Endodermal cell (in vitro differentiated cells): ENCODE data around the gene DLG3. TPM values are rescaled to one million over a fixed set of nuclear protein-coding genes. Genes with fewer than 3 reads are reported as not detected.
"Not testable (repeated sequence)": the region's sequence is repeated elsewhere in the genome, so short reads cannot be mapped to it uniquely, and the experiment has no call there.

Experiments used
- DNase-seq: peaks from one replicate; pipeline ENCODE4 v3.0.0-alpha.2; 2017
- H3K27ac ChIP-seq: 2 replicates; pipeline ENCODE4 v1.5.1; 2013; ENCODE audit warnings: mild to moderate bottlenecking, low read depth, low read length, moderate library complexity
- H3K27me3 ChIP-seq: 2 replicates; pipeline ENCODE4 v1.6.1; 2013; ENCODE audit warnings: mild to moderate bottlenecking, low read length, moderate library complexity; ENCODE audit not compliant: insufficient read depth, control insufficient read depth, poor library complexity, severe bottlenecking
- H3K36me3 ChIP-seq: 2 replicates; pipeline ENCODE4 v1.7.0; 2013; ENCODE audit warnings: mild to moderate bottlenecking, low read length, moderate library complexity; ENCODE audit not compliant: control insufficient read depth, insufficient read depth
- H3K4me1 ChIP-seq: one replicate; pipeline ENCODE4 v1.7.0; 2013; ENCODE audit warnings: low read length; ENCODE audit not compliant: control insufficient read depth, insufficient read depth
- H3K4me3 ChIP-seq: 2 replicates; pipeline ENCODE4 v1.5.1; 2013; ENCODE audit warnings: mild to moderate bottlenecking, low read length, moderate library complexity
- H3K9ac ChIP-seq: 2 replicates; pipeline ENCODE4 v1.6.1; 2013; ENCODE audit warnings: mild to moderate bottlenecking, low read length, moderate library complexity; ENCODE audit not compliant: poor library complexity, severe bottlenecking; ENCODE audit errors: extremely low read depth
- H3K9me3 ChIP-seq: 2 replicates; pipeline ENCODE4 v1.6.1; 2013; ENCODE audit warnings: mild to moderate bottlenecking, low read length, moderate library complexity; ENCODE audit not compliant: control insufficient read depth
- H3K27ac Mint-ChIP-seq: 2 replicates; pipeline ENCODE4 v1.8.0; 2020; ENCODE audit warnings: mixed read lengths
- H3K27me3 Mint-ChIP-seq: 2 replicates; pipeline ENCODE4 v1.8.0; 2021; ENCODE audit warnings: mild to moderate bottlenecking, mixed read lengths; ENCODE audit not compliant: insufficient read depth
- H3K36me3 Mint-ChIP-seq: 2 replicates; pipeline ENCODE4 v1.8.0; 2020; ENCODE audit warnings: low read depth, mixed read lengths
- H3K4me1 Mint-ChIP-seq: 2 replicates; pipeline ENCODE4 v1.8.0; 2020; ENCODE audit warnings: mixed read lengths
- H3K4me3 Mint-ChIP-seq: 2 replicates; pipeline ENCODE4 v1.8.0; 2020; ENCODE audit warnings: mild to moderate bottlenecking, moderate library complexity, mixed read lengths
- H3K9me3 Mint-ChIP-seq: 2 replicates; pipeline ENCODE4 v1.8.0; 2020; ENCODE audit warnings: mild to moderate bottlenecking, mixed read lengths
- CTCF ChIP-seq: fragments of 200-600 bp; sonication (generic); conservative IDR thresholded peaks from 2 replicates; pipeline ENCODE4 v1.5.0; 2021; ENCODE audit warnings: antibody characterized with exemption, mild to moderate bottlenecking
- WGBS, 2 experiments: methylation state at CpG; one replicate each; pipeline versions ENCODE4 v1.1.5 to v1.1.7; 2013; ENCODE audit warnings: missing lambda C conversion rate in 2 of 2, mixed read lengths in 1 of 2; ENCODE audit not compliant: insufficient coverage in 1 of 2, insufficient read length in 1 of 2; 5-methylcytosine and 5-hydroxymethylcytosine counted together
- long read RNA-seq, 4 experiments: library from polyadenylated mRNA in 2 of 4; library from RNA in 1 of 4; library from capped mRNA in 1 of 4; stranded (forward) in 3 of 4; unstranded in 1 of 4; transcript quantifications; one replicate each; pipeline ENCODE4 v2.0.0, GENCODE V29; 2020 to 2021; ENCODE audit warnings: inconsistent platforms in 1 of 4
- polyA plus RNA-seq, 2 experiments: library from polyadenylated mRNA; stranded (reverse); fragments of 50-300 nt; gene quantifications; one replicate each; pipeline ENCODE4 v1.2.3, GENCODE V29; 2013
- total RNA-seq, 2 donors: library from RNA; stranded (reverse); fragmentation: NEBNext Ultra II Directional in 1 of 2; extraction: Animal tissue kit (Norgen Biotek cat#: 25700) in 1 of 2; gene quantifications; 2 replicates in 1 of 2; 3 replicates in 1 of 2; pipeline ENCODE4 v1.2.1, GENCODE V29; 2021

The DLG3 gene
- total RNA-seq = 10 to 100 TPM; 53.9 to 59.4 TPM
- 33.7 TPM for polyA plus RNA-seq (2013, experiment 1 of 2)
- 31.8 TPM for polyA plus RNA-seq (2013, experiment 2 of 2)
- long read RNA-seq, experiment 1, full-length matches to known transcripts = 4 of 12 reads
- long read RNA-seq, experiment 1, partial matches to known transcripts = 2 of 12 reads
- long read RNA-seq, experiment 1, other reads (novel, unspliced or antisense) = 6 of 12 reads
- long read RNA-seq, experiment 2, full-length matches to known transcripts = 32 of 56 reads
- long read RNA-seq, experiment 2, partial matches to known transcripts = 10 of 56 reads
- long read RNA-seq, experiment 2, other reads (novel, unspliced or antisense) = 14 of 56 reads
- long read RNA-seq, experiment 3, full-length matches to known transcripts = 18 of 26 reads
- long read RNA-seq, experiment 3, partial matches to known transcripts = 0 of 26 reads
- long read RNA-seq, experiment 3, other reads (novel, unspliced or antisense) = 8 of 26 reads
- long read RNA-seq, experiment 4, full-length matches to known transcripts = 15 of 34 reads
- long read RNA-seq, experiment 4, partial matches to known transcripts = 1 of 34 reads
- long read RNA-seq, experiment 4, other reads (novel, unspliced or antisense) = 18 of 34 reads

- H3K9me3 Mint-ChIP-seq = peaks cover 48% of the 10 kb centered on the region
- DNase-seq = peak; percentile 86
- H3K36me3 ChIP-seq = no peaks in the 10 kb centered on the region
- no peaks in the 10 kb centered on the region for H3K4me1 Mint-ChIP-seq
- no peaks in the 10 kb centered on the region for H3K4me1 ChIP-seq
- H3K9me3 ChIP-seq = no peaks in the 10 kb centered on the region
- H3K4me3 ChIP-seq = no peak within 1 kb of the TSS
- H3K27ac ChIP-seq = no peak within 1 kb of the TSS
- H3K36me3 Mint-ChIP-seq = peaks cover 2% of the 10 kb centered on the region
- peaks cover 41% of the 10 kb centered on the region for H3K27me3 ChIP-seq
- no peak for TF ChIP-seq CTCF
- H3K27me3 Mint-ChIP-seq = peaks cover 58% of the 10 kb centered on the region
- 8 to 100% methylated on average over 1 to 21 of the region's 21 CpGs for WGBS, 2 experiments
- H3K27ac Mint-ChIP-seq = no peak within 1 kb of the TSS
- H3K9ac ChIP-seq = no peak within 1 kb of the TSS
- no peak within 1 kb of the TSS for H3K4me3 Mint-ChIP-seq
Measured at GRCh38 chrX:70444326-70444945, at the start of gene DLG3. Gene DLG3 (plus strand): TSS chrX:70444835. CDS start chrX:70445202, 367 bp downstream.

GRCh38 chrX:70398899-70399298, 45.7 kb upstream of the DLG3 start:
- H3K36me3 ChIP-seq = peaks cover 21% of the 10 kb centered on the region
- no peak overlapping the region for H3K27ac ChIP-seq
- Mint-ChIP-seq H3K27me3 (no peaks in the 10 kb centered on the region), H3K4me1 (no peaks in the 10 kb centered on the region), H3K9me3 (peaks cover 53% of the 10 kb centered on the region), H3K36me3 (peaks cover 35% of the 10 kb centered on the region), H3K4me3 (no peak overlapping the region), H3K27ac (no peak overlapping the region)
- no peak overlapping the region for H3K9ac ChIP-seq
- WGBS, 2 experiments = 99 to 100% methylated on average over 1 to 4 of the region's 4 CpGs
- DNase-seq = no peak
- H3K4me3 ChIP-seq = no peak overlapping the region
- no peaks in the 10 kb centered on the region for H3K27me3 ChIP-seq
- TF ChIP-seq CTCF = no peak
- H3K9me3 ChIP-seq = no peaks in the 10 kb centered on the region
- no peaks in the 10 kb centered on the region for H3K4me1 ChIP-seq

GRCh38 chrX:70400181-70400580, 44.5 kb upstream of the DLG3 start:
- H3K27me3 Mint-ChIP-seq, H3K4me1 Mint-ChIP-seq, DNase-seq, H3K27ac ChIP-seq, H3K4me1 ChIP-seq, H3K4me3 ChIP-seq, H3K9me3 ChIP-seq, H3K9ac ChIP-seq, H3K4me3 Mint-ChIP-seq, H3K27me3 ChIP-seq, H3K27ac Mint-ChIP-seq: not testable (repeated sequence)
- WGBS, 2 experiments = 100% methylated on average over 1 of the region's 3 CpGs; no CpG with 5 or more reads in 1 of the 2 experiments
- H3K9me3 Mint-ChIP-seq = peaks cover 48% of the 10 kb centered on the region
- H3K36me3 Mint-ChIP-seq = peaks cover 28% of the 10 kb centered on the region
- H3K36me3 ChIP-seq = peaks cover 29% of the 10 kb centered on the region
